ENCODE results near the gene MYO5A. TPM values are rescaled to one million over a fixed set of nuclear protein-coding genes. Genes with fewer than 3 reads are reported as not detected.

MYO5A gene
- total and polyA plus RNA-seq, 2 donors (not counting 1 experiment from before 2014, with no cell fraction given), result 12.2 to 44.4 TPM

DNA sequence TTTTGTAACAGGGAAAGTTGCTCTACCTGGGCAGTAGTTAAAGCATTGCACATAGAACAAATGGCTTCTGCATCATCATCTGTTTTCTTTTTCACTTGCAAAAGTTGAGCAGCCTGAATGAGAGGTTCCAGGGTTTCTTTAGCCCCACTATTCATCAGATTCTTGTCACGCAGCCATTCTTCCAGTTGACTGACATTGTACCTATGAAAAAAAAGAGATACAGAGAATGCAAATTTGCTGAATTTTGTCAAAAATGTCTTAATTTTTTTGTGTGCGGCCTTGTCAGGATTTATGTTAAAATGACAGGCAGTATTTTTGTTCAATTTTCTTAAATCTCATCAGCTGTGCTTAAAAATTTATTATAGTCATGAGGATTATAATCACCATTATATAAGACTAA is 211.7 kb downstream of the MYO5A start:
- Histone ChIP-seq H3K4me3 (ENCODE audit: control extremely low read depth in 1 of 5, extremely low read depth in 1 of 5, insufficient read depth in 1 of 5, low read depth in 2 of 5, low read length in 4 of 5) (no peak overlapping the region), H4K20me1 (ENCODE audit: control insufficient read depth, insufficient read depth, low read length, poor library complexity, severe bottlenecking) (no peaks in the 10 kb centered on the region), H3K36me3 (replicated peaks in 1 of 2; ENCODE audit: control extremely low read depth in 1 of 2, control insufficient read depth in 1 of 2, extremely low read depth in 1 of 2, insufficient read depth in 2 of 2, low read length in 1 of 2) (peaks cover 22 to 61% of the 10 kb centered on the region in 2 experiments), H3K9me3 (ENCODE audit: control extremely low read depth in 1 of 3, control insufficient read depth in 2 of 3, insufficient read depth in 1 of 3, low read length in 2 of 3) (no peaks in the 10 kb centered on the region), H3K27me3 (replicated peaks in 1 of 4; ENCODE audit: control extremely low read depth in 1 of 4, control insufficient read depth in 3 of 4, insufficient read depth in 4 of 4, low read length in 3 of 4) (no peaks in the 10 kb centered on the region), H3K79me2 (ENCODE audit: control insufficient read depth, insufficient read depth, low read length) (no peaks in the 10 kb centered on the region), H3K4me2 (replicated peaks; ENCODE audit: low read depth, low read length, poor library complexity, severe bottlenecking) (no peak overlapping the region), H2AFZ (ENCODE audit: insufficient read depth, low read depth, low read length, poor library complexity, severe bottlenecking) (no peak overlapping the region), H3K27ac (ENCODE audit: low read length in 2 of 2) (no peak overlapping the region), H3K4me1 (ENCODE audit: control insufficient read depth in 2 of 2, insufficient read depth in 2 of 2, low read length in 2 of 2) (no peaks in the 10 kb centered on the region), H3K9ac (ENCODE audit: low read length) (no peak overlapping the region)
- H3K4me1 Mint-ChIP-seq, result no peaks in the 10 kb centered on the region
- DNase-seq (no peak), ATAC-seq (ENCODE audit: low read depth) (no peak)
- no peaks in the 10 kb centered on the region for H3K27me3 Mint-ChIP-seq
- whole genome bisulfite sequencing (ENCODE audit: insufficient coverage), result no CpG with 5 or more reads among the region's 2 CpGs
- POLR2A ChIA-PET, result interaction anchor here (0.7 kb wide), 1 partner anchor 385 kb away, joined by 3 read pairs; no protein-coding TSS in a partner anchor
- intact Hi-C loops (cut with micrococcal nuclease), result no loop called here
- H3K9me3 Mint-ChIP-seq (ENCODE audit: insufficient read depth), result no peaks in the 10 kb centered on the region
- no peak overlapping the region for H3K4me3 Mint-ChIP-seq
- no peak for TF ChIP-seq EZH2 (IDR thresholded peaks at IDR 0.05; ENCODE audit: borderline replicate concordance, insufficient read depth, low read depth, low read length, poor library complexity, severe bottlenecking)
- TF ChIP-seq, protein P1, sequence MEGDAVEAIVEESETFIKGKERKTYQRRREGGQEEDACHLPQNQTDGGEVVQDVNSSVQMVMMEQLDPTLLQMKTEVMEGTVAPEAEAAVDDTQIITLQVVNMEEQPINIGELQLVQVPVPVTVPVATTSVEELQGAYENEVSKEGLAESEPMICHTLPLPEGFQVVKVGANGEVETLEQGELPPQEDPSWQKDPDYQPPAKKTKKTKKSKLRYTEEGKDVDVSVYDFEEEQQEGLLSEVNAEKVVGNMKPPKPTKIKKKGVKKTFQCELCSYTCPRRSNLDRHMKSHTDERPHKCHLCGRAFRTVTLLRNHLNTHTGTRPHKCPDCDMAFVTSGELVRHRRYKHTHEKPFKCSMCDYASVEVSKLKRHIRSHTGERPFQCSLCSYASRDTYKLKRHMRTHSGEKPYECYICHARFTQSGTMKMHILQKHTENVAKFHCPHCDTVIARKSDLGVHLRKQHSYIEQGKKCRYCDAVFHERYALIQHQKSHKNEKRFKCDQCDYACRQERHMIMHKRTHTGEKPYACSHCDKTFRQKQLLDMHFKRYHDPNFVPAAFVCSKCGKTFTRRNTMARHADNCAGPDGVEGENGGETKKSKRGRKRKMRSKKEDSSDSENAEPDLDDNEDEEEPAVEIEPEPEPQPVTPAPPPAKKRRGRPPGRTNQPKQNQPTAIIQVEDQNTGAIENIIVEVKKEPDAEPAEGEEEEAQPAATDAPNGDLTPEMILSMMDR (IDR thresholded peaks at IDR 0.05), result no peak
- no peak overlapping the region for H3K27ac Mint-ChIP-seq
- CTCF ChIA-PET, result interaction anchor here (1.1 to 1.6 kb wide), 2 partner anchors 11 to 60 kb away, joined by 3 to 4 read pairs; no protein-coding TSS in a partner anchor

DNA sequence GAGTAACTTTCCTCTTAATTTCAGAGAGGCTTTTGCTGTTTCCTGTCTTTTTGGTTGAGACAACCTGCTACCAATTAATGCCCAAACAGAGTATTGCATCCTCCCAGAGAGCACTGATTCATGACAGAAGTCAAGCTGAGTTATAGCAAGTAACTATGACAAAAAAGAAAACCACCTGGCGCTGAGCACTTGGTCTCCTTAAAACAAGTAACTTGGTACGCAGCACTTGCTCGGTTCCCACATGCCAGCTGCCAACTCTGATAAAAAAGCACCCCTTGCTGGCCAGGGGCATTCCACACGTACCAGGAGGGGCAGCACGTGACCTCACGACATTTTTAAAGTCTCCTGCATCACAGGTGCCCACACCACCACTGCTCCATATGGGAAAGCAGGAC is 219.5 kb downstream of the MYO5A start:
- CTCF ChIA-PET, result interaction anchor here (0.7 to 2.5 kb wide), 7 partner anchors 16 to 426 kb away, joined by 3 to 12 read pairs (median 4); no protein-coding TSS in a partner anchor
- H3K4me3 Mint-ChIP-seq, result peak overlapping the region; percentile 59
- peak; percentile 73 for ATAC-seq (ENCODE audit: low read depth)

More for the DNA sequence above, 219.5 kb downstream of the MYO5A start:
- H3K9me3 Mint-ChIP-seq (ENCODE audit: insufficient read depth), result no peaks in the 10 kb centered on the region
- H3K27me3 Mint-ChIP-seq, result no peaks in the 10 kb centered on the region
- no peak overlapping the region for H2AFZ ChIP-seq (ENCODE audit: insufficient read depth, low read depth, low read length, poor library complexity, severe bottlenecking)
- H3K4me3 ChIP-seq (ENCODE audit: control extremely low read depth in 1 of 5, extremely low read depth in 1 of 5, insufficient read depth in 1 of 5, low read depth in 2 of 5, low read length in 4 of 5), result peak overlapping the region in 1 of 5 experiments; percentile 34
- peak overlapping the region; percentile 43 for H3K27ac Mint-ChIP-seq
- WGBS (ENCODE audit: insufficient coverage), result 56% methylated on average over 6 of the region's 6 CpGs
- H4K20me1 ChIP-seq (ENCODE audit: control insufficient read depth, insufficient read depth, low read length, poor library complexity, severe bottlenecking), result no peaks in the 10 kb centered on the region
- no peak for TF ChIP-seq EZH2 (IDR thresholded peaks at IDR 0.05; ENCODE audit: borderline replicate concordance, insufficient read depth, low read depth, low read length, poor library complexity, severe bottlenecking)
- TF ChIP-seq, protein P1 (IDR thresholded peaks at IDR 0.05), result no peak
- intact Hi-C loops (cut with micrococcal nuclease), result no loop called here
- H3K27ac ChIP-seq (ENCODE audit: low read length in 2 of 2), result peak overlapping the region; percentile 29 to 52
- H3K4me1 ChIP-seq (ENCODE audit: control insufficient read depth in 2 of 2, insufficient read depth in 2 of 2, low read length in 2 of 2), result peaks cover 16 to 20% of the 10 kb centered on the region in 2 donors
- H3K9ac ChIP-seq (ENCODE audit: low read length), result no peak overlapping the region
- DNase-seq, result peak; percentile 53
- H3K4me2 ChIP-seq (replicated peaks; ENCODE audit: low read depth, low read length, poor library complexity, severe bottlenecking), result peak overlapping the region; percentile 59
- no peaks in the 10 kb centered on the region for H3K9me3 ChIP-seq (ENCODE audit: control extremely low read depth in 1 of 3, control insufficient read depth in 2 of 3, insufficient read depth in 1 of 3, low read length in 2 of 3)
- no peaks in the 10 kb centered on the region for H3K79me2 ChIP-seq (ENCODE audit: control insufficient read depth, insufficient read depth, low read length)
- peaks cover 23% of the 10 kb centered on the region for H3K4me1 Mint-ChIP-seq
- H3K27me3 ChIP-seq (replicated peaks in 1 of 4; ENCODE audit: control extremely low read depth in 1 of 4, control insufficient read depth in 3 of 4, insufficient read depth in 4 of 4, low read length in 3 of 4), result no peaks in the 10 kb centered on the region
- H3K36me3 ChIP-seq (replicated peaks in 1 of 2; ENCODE audit: control extremely low read depth in 1 of 2, control insufficient read depth in 1 of 2, extremely low read depth in 1 of 2, insufficient read depth in 2 of 2, low read length in 1 of 2), result peaks cover 17 to 18% of the 10 kb centered on the region in 2 experiments
- POLR2A ChIA-PET, result no interaction called here

Measured in B cell (primary cell).